H1 (cell line): ENCODE results near the gene CD14. TPM values are rescaled to one million over a fixed set of nuclear protein-coding genes. Genes with fewer than 3 reads are reported as not detected.

ENCODE experiments used
- CHD7 ChIP-seq: fragments of 300-600 bp; sonication (generic); IDR thresholded peaks from 2 replicates; pipeline ENCODE4 v1.7.1; 2012; ENCODE audit warnings: low read length, moderate library complexity, mild to moderate bottlenecking, inconsistent platforms; ENCODE audit not compliant: insufficient replicate concordance
- polyA plus RNA-seq, 7 experiments: library from polyadenylated mRNA; depleted of rRNA in 3 of 7; stranded (reverse) in 5 of 7; unstranded in 2 of 7; fragments of >200 nt in 5 of 7; fragments of 200-250 nt in 2 of 7; gene quantifications; 1 replicate in 5 of 7; 2 replicates in 1 of 7; 4 replicates in 1 of 7; pipeline versions ENCODE4 v1.2.1 to v1.2.3, GENCODE V29; 2011 to 2013; ENCODE audit warnings: missing spikeins in 2 of 7, mixed read lengths in 2 of 7
- total RNA-seq: library from RNA; stranded (reverse); fragmentation: NEBNext Ultra II Directional; extraction: Animal tissue kit (Norgen Biotek cat#: 25700); gene quantifications from 2 replicates; pipeline ENCODE4 v1.2.1, GENCODE V29; 2021

The CD14 gene
- total and polyA plus RNA-seq, 2 of the 8 experiments (the other 6 are each of a cell fraction or from before 2014, with no cell fraction given), result 0.15 TPM; not detected in 1

GRCh38 chr5:140596321-140596741 is 36.6 kb downstream of the CD14 start (continued):
- TF ChIP-seq CHD7, result no peak
